Measurements from ENCODE around the gene APLF.

APLF gene

GRCh38 chr2:68604077-68604476 lies 136.7 kb downstream of the APLF start:
- no peaks in the 10 kb centered on the region for H3K9me2 ChIP-seq (replicated peaks; ENCODE audit: insufficient read depth, low read length)
- no peaks in the 10 kb centered on the region for H3K9me3 ChIP-seq (ENCODE audit: insufficient read depth, low read length)
- no peak overlapping the region for H3K27ac ChIP-seq (ENCODE audit: low read depth, low read length)
- H3K79me2 ChIP-seq (ENCODE audit: insufficient read depth, low read length) = no peaks in the 10 kb centered on the region
- no peak overlapping the region for H2AFZ ChIP-seq (ENCODE audit: low read depth, low read length, severe bottlenecking)
- no peak for TF ChIP-seq CTCF (IDR thresholded peaks at IDR 0.05; ENCODE audit: insufficient read depth, low read length, poor library complexity, severe bottlenecking)
- no peak for TF ChIP-seq EZH2phosphoT487 (conservative IDR thresholded peaks at IDR 0.05; ENCODE audit: low read length)
- H4K20me1 ChIP-seq (ENCODE audit: low read depth, low read length) = no peaks in the 10 kb centered on the region
- H3K4me2 ChIP-seq (ENCODE audit: low read depth, low read length, poor library complexity, severe bottlenecking) = no peak overlapping the region
- H3K36me3 ChIP-seq (ENCODE audit: low read length) = no peaks in the 10 kb centered on the region
- no peaks in the 10 kb centered on the region for H3F3A ChIP-seq (ENCODE audit: insufficient read depth)
- no peak overlapping the region for H3K4me3 ChIP-seq (ENCODE audit: insufficient read depth, low read length, poor library complexity, severe bottlenecking)
- H3K27me3 ChIP-seq (ENCODE audit: low read length) = no peaks in the 10 kb centered on the region
- H3K9ac ChIP-seq (ENCODE audit: low read length) = no peak overlapping the region

DNA sequence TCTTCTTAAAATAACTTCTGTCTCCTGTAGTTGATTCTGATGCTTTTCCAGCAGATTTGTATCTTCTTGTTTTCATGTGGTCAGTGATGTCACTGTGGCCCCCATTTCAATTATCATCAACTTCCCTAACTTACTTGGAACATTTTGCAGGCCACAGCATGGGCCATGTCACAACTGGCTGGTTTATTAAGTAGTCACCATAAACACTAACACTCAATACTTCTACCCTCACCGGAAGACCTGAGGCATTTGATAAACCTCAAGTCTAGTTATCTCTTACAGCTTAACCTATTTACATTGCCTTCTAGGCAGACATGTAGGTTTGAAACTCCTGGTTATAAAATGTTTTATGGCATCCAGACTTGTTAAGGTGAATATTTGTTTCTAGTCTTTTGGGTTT lies 138.6 kb downstream of the APLF start:
- H3K4me2 ChIP-seq (ENCODE audit: low read depth, low read length, poor library complexity, severe bottlenecking) = no peak overlapping the region
- H3K4me3 ChIP-seq (ENCODE audit: insufficient read depth, low read length, poor library complexity, severe bottlenecking) = no peak overlapping the region
- H3K9ac ChIP-seq (ENCODE audit: low read length) = no peak overlapping the region
- H3K36me3 ChIP-seq (ENCODE audit: low read length) = no peaks in the 10 kb centered on the region
- TF ChIP-seq EZH2phosphoT487 (conservative IDR thresholded peaks at IDR 0.05; ENCODE audit: low read length) = no peak
- no peak for TF ChIP-seq CTCF (IDR thresholded peaks at IDR 0.05; ENCODE audit: insufficient read depth, low read length, poor library complexity, severe bottlenecking)
- no peaks in the 10 kb centered on the region for H4K20me1 ChIP-seq (ENCODE audit: low read depth, low read length)
- no peaks in the 10 kb centered on the region for H3K79me2 ChIP-seq (ENCODE audit: insufficient read depth, low read length)
- H3K9me2 ChIP-seq (replicated peaks; ENCODE audit: insufficient read depth, low read length) = no peaks in the 10 kb centered on the region
- H3K27me3 ChIP-seq (ENCODE audit: low read length) = no peaks in the 10 kb centered on the region
- peaks cover 6% of the 10 kb centered on the region; the same call in 1 of the 2 replicates for H3K9me3 ChIP-seq (ENCODE audit: insufficient read depth, low read length)
- H3K27ac ChIP-seq (ENCODE audit: low read depth, low read length) = no peak overlapping the region
- H2AFZ ChIP-seq (ENCODE audit: low read depth, low read length, severe bottlenecking) = no peak overlapping the region
- H3F3A ChIP-seq (ENCODE audit: insufficient read depth) = no peaks in the 10 kb centered on the region

- no peak for TF ChIP-seq EZH2phosphoT487 (conservative IDR thresholded peaks at IDR 0.05; ENCODE audit: low read length)
- Histone ChIP-seq H3K9me2 (replicated peaks; ENCODE audit: insufficient read depth, low read length) (no peaks in the 10 kb centered on the region), H3K9me3 (ENCODE audit: insufficient read depth, low read length) (peaks cover 6% of the 10 kb centered on the region; the same call in 1 of the 2 replicates), H3K36me3 (ENCODE audit: low read length) (no peaks in the 10 kb centered on the region), H3K79me2 (ENCODE audit: insufficient read depth, low read length) (no peaks in the 10 kb centered on the region), H3K4me3 (ENCODE audit: insufficient read depth, low read length, poor library complexity, severe bottlenecking) (no peak overlapping the region), H3K4me2 (ENCODE audit: low read depth, low read length, poor library complexity, severe bottlenecking) (no peak overlapping the region), H3K27ac (ENCODE audit: low read depth, low read length) (no peak overlapping the region), H2AFZ (ENCODE audit: low read depth, low read length, severe bottlenecking) (no peak overlapping the region), H3K27me3 (ENCODE audit: low read length) (no peaks in the 10 kb centered on the region), H3F3A (ENCODE audit: insufficient read depth) (no peaks in the 10 kb centered on the region), H3K9ac (ENCODE audit: low read length) (no peak overlapping the region), H4K20me1 (ENCODE audit: low read depth, low read length) (no peaks in the 10 kb centered on the region)
Measured at GRCh38 chr2:68606759-68607158, 139.4 kb downstream of the APLF start.

GRCh38 chr2:68607837-68608236 lies 140.5 kb downstream of the APLF start:
- H3F3A ChIP-seq (ENCODE audit: insufficient read depth) = no peaks in the 10 kb centered on the region
- H2AFZ ChIP-seq (ENCODE audit: low read depth, low read length, severe bottlenecking) = no peak overlapping the region
- TF ChIP-seq EZH2phosphoT487 (conservative IDR thresholded peaks at IDR 0.05; ENCODE audit: low read length) (no peak), CTCF (IDR thresholded peaks at IDR 0.05; ENCODE audit: insufficient read depth, low read length, poor library complexity, severe bottlenecking) (no peak)
- no peaks in the 10 kb centered on the region for H3K27me3 ChIP-seq (ENCODE audit: low read length)
- H3K36me3 ChIP-seq (ENCODE audit: low read length) = no peaks in the 10 kb centered on the region
- H3K9me2 ChIP-seq (replicated peaks; ENCODE audit: insufficient read depth, low read length) = no peaks in the 10 kb centered on the region
- no peak overlapping the region for H3K4me2 ChIP-seq (ENCODE audit: low read depth, low read length, poor library complexity, severe bottlenecking)
- no peak overlapping the region for H3K27ac ChIP-seq (ENCODE audit: low read depth, low read length)
- H3K4me3 ChIP-seq (ENCODE audit: insufficient read depth, low read length, poor library complexity, severe bottlenecking) = no peak overlapping the region
- H3K9me3 ChIP-seq (ENCODE audit: insufficient read depth, low read length) = peaks cover 6% of the 10 kb centered on the region; the same call in 1 of the 2 replicates
- no peaks in the 10 kb centered on the region for H3K79me2 ChIP-seq (ENCODE audit: insufficient read depth, low read length)
- H4K20me1 ChIP-seq (ENCODE audit: low read depth, low read length) = no peaks in the 10 kb centered on the region
- no peak overlapping the region for H3K9ac ChIP-seq (ENCODE audit: low read length)
